GM18505 (cell line): ENCODE results near the gene NFE2.
"Not testable (repeated sequence)": the region's sequence is repeated elsewhere in the genome, so short reads cannot be mapped to it uniquely, and the experiment has no call there.

Experiments
- ATAC-seq: cut with Tn5 transposase; IDR thresholded peaks from one replicate; pipeline ENCODE4 v1.9.1; 2021; ENCODE audit not compliant: unreplicated experiment
- POLR2A ChIP-seq: IDR thresholded peaks from 4 replicates; pipeline ENCODE4 v1.6.1; 2011; ENCODE audit warnings: borderline replicate concordance; ENCODE audit not compliant: insufficient read depth, insufficient read length; ENCODE audit errors: extremely low read depth

NFE2 gene

DNA sequence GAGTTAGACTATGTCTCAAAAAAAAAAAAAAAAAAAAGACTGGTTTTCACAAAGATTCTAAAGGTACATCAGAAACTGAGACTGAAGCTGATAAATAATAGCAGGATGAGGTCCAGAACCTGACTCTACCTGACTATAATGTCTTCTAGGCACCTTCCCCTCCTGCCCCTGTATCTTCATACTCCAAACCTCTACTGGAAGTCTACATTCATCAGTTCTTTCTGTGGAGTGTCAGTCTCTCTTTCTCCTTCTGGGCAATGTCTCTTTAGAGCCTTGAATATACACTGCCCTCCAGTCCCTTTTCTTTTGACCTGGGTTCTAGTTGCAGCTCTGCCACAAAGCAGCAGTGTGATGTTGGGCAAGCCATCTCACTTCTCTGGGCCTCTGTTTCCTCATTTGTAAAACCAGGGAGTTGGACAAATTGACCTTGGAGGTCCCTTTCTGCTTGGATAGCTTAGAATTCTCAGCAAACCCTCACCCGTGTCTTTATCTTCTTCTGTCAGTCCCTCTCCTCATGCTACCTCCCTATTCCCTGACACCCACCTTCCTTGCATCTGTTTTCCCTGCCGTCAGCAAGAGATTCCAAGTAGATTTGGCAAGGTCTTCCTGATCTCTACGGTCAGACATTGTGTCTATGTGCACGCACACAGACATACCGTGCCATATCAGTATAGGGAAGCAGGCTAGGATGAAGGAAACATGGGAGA lies 4.3 kb downstream of the NFE2 start:
- TF ChIP-seq POLR2A: no peak
- ATAC-seq: no peak

DNA sequence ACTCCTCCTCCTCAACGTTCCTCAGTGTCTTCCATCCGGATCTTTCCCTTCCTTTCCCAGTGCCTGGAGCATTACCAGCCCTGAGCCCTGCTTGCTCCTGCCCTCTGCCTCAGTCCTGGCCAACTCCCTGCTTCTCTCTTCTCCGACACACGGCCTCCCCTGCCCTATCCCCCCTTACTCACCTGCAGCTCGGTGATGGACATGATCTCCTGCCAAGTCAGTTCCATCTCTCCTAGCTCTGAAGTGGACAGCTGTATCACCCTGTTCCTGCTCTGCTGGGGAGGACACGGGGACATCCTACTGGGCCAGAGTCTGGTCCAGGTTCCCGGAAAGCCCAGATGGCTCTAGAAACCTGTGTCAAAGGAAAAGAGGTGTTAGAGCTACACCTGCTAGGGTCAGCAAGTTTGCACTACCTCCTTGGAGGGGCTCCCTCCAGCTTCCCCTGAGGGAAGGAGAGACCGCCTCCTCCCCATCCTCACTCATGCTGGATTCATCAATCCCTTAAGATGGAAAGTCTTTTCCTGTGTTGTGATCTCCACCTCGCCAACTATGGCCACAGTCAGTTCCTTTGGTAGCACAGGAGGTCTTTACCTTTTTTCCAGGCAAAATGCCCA lies 5.8 kb downstream of the NFE2 start:
- no peak for TF ChIP-seq POLR2A
- ATAC-seq: no peak

DNA sequence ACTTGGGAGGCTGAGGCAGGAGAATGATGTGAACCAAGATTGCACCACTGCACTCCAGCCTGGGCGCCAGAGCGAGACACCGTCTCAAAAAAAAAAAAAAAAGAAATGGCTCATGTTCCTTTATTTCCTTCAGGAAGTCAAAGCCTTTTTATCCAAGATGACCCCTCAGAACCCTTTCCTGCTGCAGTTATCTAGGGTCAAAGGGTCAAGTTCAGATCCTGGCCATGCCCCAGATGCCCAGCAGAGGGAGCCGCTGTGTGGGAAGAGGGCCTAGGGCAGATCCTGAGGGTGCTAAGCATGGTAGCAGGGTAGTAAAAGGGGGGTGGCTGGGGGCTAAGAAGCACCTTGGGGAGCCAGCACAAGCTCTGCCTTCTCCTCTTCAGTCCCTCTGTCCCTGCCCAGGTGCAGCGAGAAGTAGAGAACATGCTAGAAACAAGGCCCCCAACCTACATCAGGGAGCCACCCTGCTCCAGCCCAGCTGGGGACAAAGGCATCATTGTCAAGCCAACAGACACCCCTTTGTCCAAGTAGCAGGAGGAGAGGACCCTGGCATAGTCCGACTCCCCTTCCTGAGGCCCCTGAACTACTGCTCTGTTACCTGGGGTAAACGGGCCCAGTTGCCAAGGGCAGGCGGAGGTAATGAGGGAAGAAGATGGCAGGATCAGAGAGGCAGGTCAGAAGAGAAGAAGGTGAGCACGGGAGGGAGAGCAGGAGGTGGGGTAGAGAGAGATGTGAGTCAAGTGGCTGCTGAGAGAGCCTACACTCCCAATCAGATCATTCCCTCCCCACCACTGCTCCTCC lies 6.5 kb downstream of the NFE2 start:
- no peak for TF ChIP-seq POLR2A
- ATAC-seq: no peak

DNA sequence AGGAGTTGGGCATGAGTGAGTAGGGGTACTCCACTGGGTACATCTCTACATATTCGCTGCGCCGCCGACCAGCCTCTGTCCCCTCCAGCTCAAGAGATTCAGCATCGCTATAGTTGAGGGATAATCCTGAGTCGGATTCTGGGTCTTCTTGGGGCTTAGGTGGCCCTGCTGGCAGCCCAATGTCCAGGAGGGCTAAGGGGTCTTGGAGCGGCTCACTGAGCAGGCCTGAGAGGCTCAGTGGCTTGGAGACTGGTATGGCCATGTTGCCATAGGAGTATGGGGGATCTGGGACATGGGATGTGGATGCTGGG lies 7.9 kb downstream of the NFE2 start:
- no peak for TF ChIP-seq POLR2A
- no peak for ATAC-seq

DNA sequence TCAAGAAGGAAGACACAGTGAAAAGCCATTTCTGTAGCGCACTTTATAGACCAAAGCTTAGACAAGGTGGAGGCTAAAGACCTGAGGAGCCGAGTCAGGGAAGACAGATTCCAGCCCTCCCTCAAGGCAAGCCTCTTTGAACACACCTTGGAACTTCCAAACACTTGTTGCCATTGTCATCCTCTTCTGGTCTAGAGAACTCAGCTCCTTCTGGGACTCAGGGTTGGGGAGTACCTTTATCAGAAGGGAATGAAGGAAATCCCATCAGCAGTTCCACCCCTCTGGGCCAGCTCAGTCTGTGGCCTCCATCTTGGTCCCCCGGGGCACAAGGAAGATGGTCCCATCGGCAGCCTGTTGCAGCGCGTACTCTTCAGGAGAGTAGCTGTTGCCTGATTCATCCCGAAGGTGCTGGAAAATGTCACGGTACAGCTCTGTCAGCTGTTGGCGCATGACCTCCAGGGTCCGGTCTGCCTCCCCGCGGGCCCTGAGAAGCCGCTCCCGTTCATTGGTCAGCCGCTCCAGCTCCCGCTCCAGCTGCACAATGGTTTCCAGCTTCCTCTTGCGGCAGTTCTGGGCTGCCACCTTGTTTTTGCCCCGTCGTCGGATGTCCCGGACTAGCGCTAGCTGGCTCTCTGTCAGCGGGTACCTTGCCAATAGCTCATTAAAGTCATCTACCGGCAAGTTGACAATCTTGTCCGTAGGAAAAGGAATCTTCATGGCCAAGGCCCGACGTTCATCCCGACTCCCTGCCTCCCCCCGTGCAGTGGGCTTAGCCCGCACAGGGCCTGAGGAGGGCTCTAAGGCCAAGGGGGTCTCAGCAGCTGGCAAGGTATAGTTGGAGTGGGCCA lies 8.5 kb downstream of the NFE2 start:
- no peak for ATAC-seq
- TF ChIP-seq POLR2A: no peak

DNA sequence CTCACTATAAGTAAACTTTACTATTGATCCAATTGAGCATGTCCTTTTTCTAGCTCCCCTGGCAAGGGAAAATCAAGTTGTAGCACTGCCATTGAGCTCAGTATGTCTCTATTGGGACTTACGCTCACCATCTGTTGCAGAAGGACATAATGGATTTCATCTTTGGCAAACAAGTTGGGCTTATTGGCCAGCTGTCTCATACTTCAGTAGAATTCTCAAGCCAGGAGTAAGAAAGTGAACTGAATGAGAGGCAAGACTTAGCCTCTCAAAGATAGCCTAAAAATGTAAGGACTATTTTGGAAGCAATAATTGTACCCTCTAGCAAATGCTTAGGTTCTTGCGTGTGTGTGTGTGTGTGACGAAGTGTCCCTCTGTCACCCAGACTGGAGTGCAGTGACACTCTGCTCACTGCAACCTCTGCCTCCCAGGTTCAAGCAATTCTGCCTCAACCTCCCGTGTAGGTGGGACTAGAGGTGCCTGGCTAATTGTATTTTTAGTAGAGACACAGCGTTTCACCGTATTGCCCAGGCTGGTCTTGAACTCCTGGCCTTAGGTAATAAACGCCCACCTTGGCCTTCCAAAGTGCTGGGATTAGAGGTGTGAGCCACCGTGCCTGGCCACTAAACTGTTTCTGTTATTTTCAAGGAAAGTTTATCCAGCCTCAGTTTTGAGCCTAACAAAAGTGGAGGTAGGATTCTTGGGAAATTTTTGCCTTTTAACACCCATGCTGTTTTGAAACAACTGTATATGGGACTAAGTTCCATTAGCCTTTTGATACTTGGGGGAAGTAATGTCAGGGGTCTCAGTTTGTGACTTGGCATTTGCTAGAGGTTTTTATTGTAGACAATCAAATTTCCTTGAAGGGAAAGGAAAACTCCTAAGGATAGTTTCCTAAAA lies 13.3 kb downstream of the NFE2 start:
- TF ChIP-seq POLR2A: peak; percentile 54
- ATAC-seq: no peak

DNA sequence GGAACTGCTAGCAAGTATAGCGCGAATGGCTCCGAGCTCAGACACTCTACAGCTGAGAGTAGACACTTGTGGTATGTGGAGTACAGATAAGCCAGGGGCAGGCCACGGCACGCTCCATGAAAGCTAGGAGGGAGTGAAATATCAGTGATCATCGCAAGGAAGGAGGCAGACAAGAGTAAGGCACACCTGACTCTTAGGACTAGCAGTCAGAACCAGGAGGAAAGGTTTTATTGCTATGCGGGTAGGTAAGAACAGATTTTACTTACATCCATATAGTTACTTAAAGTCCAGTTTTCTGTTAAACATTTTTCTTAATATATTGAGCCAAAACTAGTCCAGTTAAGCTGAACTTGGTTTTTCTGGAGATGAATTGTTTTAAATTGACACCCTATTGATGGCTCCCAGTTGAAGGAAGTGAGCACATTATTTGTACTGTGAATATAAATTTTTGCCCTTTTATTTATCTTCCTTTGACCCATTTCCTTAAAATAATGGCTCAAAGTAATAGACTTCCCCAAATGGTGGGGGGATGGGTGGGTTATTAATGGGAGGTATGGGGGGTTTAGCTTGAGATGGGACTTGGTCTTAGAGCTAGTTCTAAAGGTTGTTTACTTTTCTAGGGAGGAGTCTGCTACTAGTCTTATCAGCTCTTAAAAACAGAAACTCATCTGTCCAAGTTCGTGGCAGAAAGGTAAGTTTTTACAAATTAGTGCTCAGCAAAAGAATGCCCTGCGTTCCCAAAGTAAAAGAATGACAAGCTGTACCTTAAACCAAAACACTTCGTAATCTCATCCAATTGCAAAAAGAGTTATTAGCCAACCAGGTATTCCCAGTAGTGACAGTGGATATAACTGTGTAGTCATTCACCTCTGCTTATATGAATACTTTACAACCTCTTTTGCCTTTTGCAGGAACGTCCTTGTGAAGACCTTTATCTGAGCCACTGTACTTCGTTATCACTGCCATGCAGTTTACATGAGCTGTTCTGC lies 14.5 kb downstream of the NFE2 start:
- no peak for ATAC-seq
- peak; percentile 51 for TF ChIP-seq POLR2A

DNA sequence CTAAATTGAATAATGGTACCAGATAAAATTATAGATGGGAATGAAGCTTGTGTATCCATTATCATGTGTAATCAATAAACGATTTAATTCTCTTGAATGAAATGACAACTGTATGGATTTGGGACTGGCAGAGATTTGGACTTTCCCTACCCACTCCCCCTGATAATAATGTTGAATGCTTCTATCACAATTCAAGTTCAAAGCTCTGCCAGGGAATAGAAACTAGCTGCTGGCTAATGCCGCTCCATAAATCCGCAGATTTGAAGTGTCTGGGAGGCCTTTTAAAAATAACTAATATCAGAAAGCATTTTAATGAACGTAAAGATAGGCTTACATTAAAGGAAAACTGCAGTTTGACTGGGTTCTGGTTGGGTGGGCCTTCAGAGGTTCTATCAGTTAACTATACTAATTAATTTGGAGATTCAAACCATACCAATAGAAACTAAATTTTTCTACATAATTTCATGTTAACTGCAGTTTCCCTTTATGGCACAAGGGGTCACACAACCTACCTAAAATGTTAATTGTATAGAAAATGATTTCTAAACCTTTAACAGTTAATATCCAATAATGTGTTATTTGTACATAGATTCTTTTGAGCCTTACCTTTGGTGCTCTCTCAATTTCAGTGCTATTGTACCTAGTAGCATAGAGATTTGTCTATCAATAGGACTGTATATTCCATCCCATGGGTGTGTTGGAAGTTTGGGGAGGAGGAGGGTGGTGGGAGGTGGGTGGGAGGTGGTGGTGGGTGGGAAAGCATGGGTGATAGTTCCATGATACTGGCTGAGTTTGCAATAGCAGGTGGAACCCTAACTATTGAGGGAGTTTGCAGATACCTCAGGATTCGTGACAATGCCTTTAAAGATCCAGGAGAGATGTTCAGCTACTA lies 15.4 kb downstream of the NFE2 start:
- no peak for TF ChIP-seq POLR2A
- ATAC-seq: no peak

DNA sequence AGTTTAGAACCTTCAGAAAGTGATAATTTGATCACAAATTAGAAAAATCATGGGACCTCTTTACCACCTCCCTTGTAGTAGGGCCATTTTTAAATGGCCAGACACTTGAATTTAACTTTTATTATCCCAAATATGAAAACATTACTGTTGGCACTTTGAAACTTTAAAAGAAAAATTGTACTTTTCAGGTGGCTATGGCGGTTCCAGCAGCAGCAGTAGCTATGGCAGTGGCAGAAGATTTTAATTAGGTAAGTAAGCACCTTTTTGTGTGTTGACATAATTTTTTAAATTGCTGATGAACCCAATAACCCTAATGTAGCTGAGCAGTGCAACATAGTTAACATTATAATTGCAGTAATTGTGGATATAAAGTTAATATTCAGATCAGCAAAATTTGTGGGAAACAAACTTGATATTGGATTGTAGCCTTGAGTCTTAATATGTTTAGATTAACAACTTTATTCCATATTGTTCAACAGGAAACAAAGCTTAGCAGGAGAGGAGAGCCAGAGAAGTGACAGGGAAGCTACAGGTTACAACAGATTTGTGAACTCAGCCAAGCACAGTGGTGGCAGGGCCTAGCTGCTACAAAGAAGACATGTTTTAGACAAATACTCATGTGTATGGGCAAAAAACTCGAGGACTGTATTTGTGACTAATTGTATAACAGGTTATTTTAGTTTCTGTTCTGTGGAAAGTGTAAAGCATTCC lies 16.6 kb downstream of the NFE2 start:
- not testable (repeated sequence) for ATAC-seq

DNA sequence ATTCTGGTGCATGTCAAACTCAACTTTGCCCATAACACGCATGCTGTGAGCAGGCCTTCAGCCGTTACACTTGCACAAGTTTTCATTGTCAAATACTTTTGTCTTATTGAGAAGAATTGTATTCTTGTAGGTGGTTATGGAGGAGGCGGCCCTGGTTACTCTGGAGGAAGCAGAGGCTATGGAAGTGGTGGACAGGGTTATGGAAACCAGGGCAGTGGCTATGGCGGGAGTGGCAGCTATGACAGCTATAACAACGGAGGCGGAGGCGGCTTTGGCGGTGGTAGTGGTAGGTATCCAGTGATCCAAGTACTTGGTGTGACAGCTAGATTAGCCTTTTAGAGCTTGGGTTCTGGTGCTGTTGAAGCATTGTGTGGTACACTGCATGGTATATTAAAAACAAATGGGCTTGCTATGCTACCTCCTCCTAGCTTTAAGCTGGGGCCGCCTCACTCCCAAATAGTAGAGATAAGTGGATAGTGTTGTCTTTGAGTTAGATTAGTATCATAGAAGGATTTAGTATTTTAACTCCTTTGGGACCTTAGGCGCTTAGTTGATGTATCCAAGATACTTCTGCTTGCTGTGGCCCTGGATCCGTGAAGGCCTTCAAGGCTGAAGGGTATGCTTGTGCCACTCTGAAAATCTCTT lies 17.7 kb downstream of the NFE2 start:
- peak; percentile 15 for TF ChIP-seq POLR2A
- ATAC-seq: no peak

DNA sequence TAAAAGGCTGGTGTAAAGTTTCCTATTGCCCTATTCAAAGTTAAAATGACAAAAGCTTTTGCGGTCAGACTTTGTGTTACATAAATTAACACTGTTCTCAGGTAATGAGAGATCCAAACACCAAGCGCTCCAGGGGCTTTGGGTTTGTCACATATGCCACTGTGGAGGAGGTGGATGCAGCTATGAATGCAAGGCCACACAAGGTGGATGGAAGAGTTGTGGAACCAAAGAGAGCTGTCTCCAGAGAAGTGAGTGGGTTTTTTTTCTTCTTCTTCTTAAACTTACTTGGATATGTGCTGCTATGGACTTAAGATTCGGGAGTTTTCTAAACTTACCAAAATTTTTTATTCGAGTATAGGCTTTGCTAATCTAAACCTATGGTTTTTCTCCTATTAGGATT lies 19.1 kb downstream of the NFE2 start:
- not testable (repeated sequence) for ATAC-seq

DNA sequence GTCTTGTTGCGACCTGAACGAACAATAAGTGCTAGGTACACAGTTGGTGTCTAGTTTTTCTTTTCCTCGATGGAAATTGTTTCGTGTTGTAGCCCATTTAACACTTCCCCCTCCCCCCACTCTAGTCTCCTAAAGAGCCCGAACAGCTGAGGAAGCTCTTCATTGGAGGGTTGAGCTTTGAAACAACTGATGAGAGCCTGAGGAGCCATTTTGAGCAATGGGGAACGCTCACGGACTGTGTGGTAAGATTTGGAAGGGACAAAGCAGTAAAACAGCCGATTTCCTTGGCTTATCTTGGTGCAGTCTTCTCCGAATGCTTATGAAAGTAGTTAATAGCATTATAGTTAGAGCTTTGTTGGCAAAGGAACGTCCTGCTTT lies 19.6 kb downstream of the NFE2 start:
- ATAC-seq: not testable (repeated sequence)
